Common myeloid progenitor, CD34-positive (primary cell): ENCODE results near the gene PAK2.
"Not testable (repeated sequence)": the region's sequence is repeated elsewhere in the genome, so short reads cannot be mapped to it uniquely, and the experiment has no call there.

ENCODE experiments used
- CTCF ChIA-PET: fragments of 350-600 bp; sonication (Branson Sonifier 250); formaldehyde crosslinking; loops from one replicate; lab custom pipeline; 2021; ENCODE audit warnings: antibody characterized with exemption; lab: Charles Lee
- POLR2A ChIA-PET: fragments of 350-600 bp; sonication (Branson Sonifier 250); formaldehyde crosslinking; loops from one replicate; lab custom pipeline; 2021; ENCODE audit warnings: antibody characterized with exemption; lab: Charles Lee
- DNase-seq, 3 donors: peaks; one replicate each; pipeline versions ENCODE4 v3.0.0 to v3.0.0-alpha.2; 2013
- H3K27ac ChIP-seq, 2 experiments: 1 replicate in 1 of 2; 2 replicates in 1 of 2; pipeline ENCODE4 v1.7.0; 2013; ENCODE audit warnings: inconsistent platforms in 2 of 2, low read length in 2 of 2, mild to moderate bottlenecking in 2 of 2, low read depth in 1 of 2, moderate library complexity in 1 of 2; ENCODE audit not compliant: severe bottlenecking in 2 of 2, insufficient read depth in 1 of 2, poor library complexity in 1 of 2
- H3K27me3 ChIP-seq, 5 experiments: replicated peaks in 2 of 5; 1 replicate in 3 of 5; 2 replicates in 2 of 5; pipeline versions ENCODE4 v1.6.1 to v1.7.0; 2013; ENCODE audit warnings: low read length in 4 of 5, mild to moderate bottlenecking in 2 of 5, moderate library complexity in 2 of 5, inconsistent platforms in 1 of 5; ENCODE audit not compliant: insufficient read depth in 5 of 5, control insufficient read depth in 4 of 5
- H3K36me3 ChIP-seq, 4 experiments: 1 replicate in 2 of 4; 2 replicates in 2 of 4; pipeline versions ENCODE4 v1.6.1 to v1.7.0; 2013; ENCODE audit warnings: low read length in 3 of 4, control low read depth in 1 of 4, mild to moderate bottlenecking in 1 of 4; ENCODE audit not compliant: control insufficient read depth in 4 of 4, insufficient read depth in 4 of 4
- H3K4me1 ChIP-seq, 4 experiments: 1 replicate in 3 of 4; 2 replicates in 1 of 4; pipeline versions ENCODE4 v1.6.1 to v1.7.1; 2013; ENCODE audit warnings: low read length in 3 of 4, mild to moderate bottlenecking in 3 of 4, control low read depth in 1 of 4, inconsistent platforms in 1 of 4, moderate library complexity in 1 of 4; ENCODE audit not compliant: control insufficient read depth in 4 of 4, insufficient read depth in 4 of 4; ENCODE audit errors: control extremely low read depth in 1 of 4
- H3K4me3 ChIP-seq, 7 experiments: 1 replicate in 4 of 7; 2 replicates in 3 of 7; pipeline versions ENCODE4 v1.5.1 to v1.7.0; 2013; ENCODE audit warnings: mild to moderate bottlenecking in 7 of 7, low read length in 6 of 7, moderate library complexity in 6 of 7, inconsistent platforms in 2 of 7, low read depth in 2 of 7, control low read depth in 1 of 7; ENCODE audit not compliant: insufficient read depth in 4 of 7, control insufficient read depth in 1 of 7; ENCODE audit errors: extremely low read depth in 1 of 7
- H3K9me3 ChIP-seq, 5 experiments: 1 replicate in 4 of 5; 2 replicates in 1 of 5; pipeline versions ENCODE4 v1.6.1 to v1.7.1; 2013; ENCODE audit warnings: low read length in 4 of 5, mild to moderate bottlenecking in 2 of 5, inconsistent platforms in 1 of 5, low read depth in 1 of 5, moderate library complexity in 1 of 5; ENCODE audit not compliant: control insufficient read depth in 4 of 5, insufficient read depth in 2 of 5; ENCODE audit errors: control extremely low read depth in 1 of 5
- WGBS: methylation state at CpG from one replicate; pipeline ENCODE4 v1.1.5; 2013; ENCODE audit not compliant: insufficient coverage; 5-methylcytosine and 5-hydroxymethylcytosine counted together

PAK2 gene

GRCh38 chr3:196736670-196737374, 2.8 kb upstream of the PAK2 start:
- no CpG with 5 or more reads among the region's 4 CpGs for WGBS
- peaks cover 0 to 12% (median 4%) of the 10 kb centered on the region in 4 experiments for H3K36me3 ChIP-seq
- no peak overlapping the region for H3K4me3 ChIP-seq
- no peak for DNase-seq
- no peaks in the 10 kb centered on the region for H3K9me3 ChIP-seq
- H3K4me1 ChIP-seq = peaks cover 6 to 16% (median 9%) of the 10 kb centered on the region in 4 experiments
- H3K27ac ChIP-seq = no peak overlapping the region
- no peaks in the 10 kb centered on the region for H3K27me3 ChIP-seq
- ChIA-PET CTCF (interaction anchor here (0.9 kb wide), 1 partner anchor 21 kb away, joined by 4 read pairs; no protein-coding TSS in a partner anchor), POLR2A (no interaction called here)

- Histone ChIP-seq H3K36me3 (peaks cover 0 to 12% (median 4%) of the 10 kb centered on the region in 4 experiments), H3K9me3 (no peaks in the 10 kb centered on the region), H3K4me1 (peaks cover 6 to 20% (median 13%) of the 10 kb centered on the region in 4 experiments), H3K27ac (no peak overlapping the region), H3K4me3 (no peak overlapping the region), H3K27me3 (no peaks in the 10 kb centered on the region)
- POLR2A ChIA-PET = no interaction called here
- 83% methylated on average over 6 of the region's 6 CpGs for WGBS
- no peak for DNase-seq
- CTCF ChIA-PET = interaction anchor here (0.6 to 0.9 kb wide), 3 partner anchors 22 to 215 kb away, joined by 3 to 4 read pairs (median 4); no protein-coding TSS in a partner anchor
Measured at GRCh38 chr3:196737655-196738054, 2.0 kb upstream of the PAK2 start.

- DNase-seq = peak; percentile 22 to 66 (median 55)
- peak overlapping the region; percentile 91 to 94 for H3K27ac ChIP-seq
- ChIA-PET POLR2A (interaction anchor here (0.6 to 1.1 kb wide), 2 partner anchors 128 to 310 kb away, joined by 4 read pairs; no protein-coding TSS in a partner anchor), CTCF (interaction anchor here (0.7 to 1.4 kb wide), 3 partner anchors 12 to 47 kb away, joined by 3 read pairs; no protein-coding TSS in a partner anchor)
- WGBS = 1% methylated on average over 16 of the region's 30 CpGs
- no peaks in the 10 kb centered on the region for H3K9me3 ChIP-seq
- H3K27me3 ChIP-seq = no peaks in the 10 kb centered on the region
- peaks cover 6 to 20% (median 13%) of the 10 kb centered on the region in 4 experiments for H3K4me1 ChIP-seq
- peak overlapping the region; percentile 76 to 99 (median 95) for H3K4me3 ChIP-seq
- H3K36me3 ChIP-seq = peaks cover 0 to 8% (median under 1%) of the 10 kb centered on the region in 4 experiments
Measured at GRCh38 chr3:196740481-196741248, 1.0 kb downstream of the PAK2 start.

- H3K27ac ChIP-seq = peak overlapping the region; percentile 91 to 94
- CTCF ChIA-PET = interaction anchor here (1.4 kb wide), 1 partner anchor 11 kb away, joined by 3 read pairs; no protein-coding TSS in a partner anchor
- 27% methylated on average over 3 of the region's 5 CpGs for WGBS
Measured at GRCh38 chr3:196741249-196741889, 1.7 kb downstream of the PAK2 start.

GRCh38 chr3:196743569-196743968, 3.9 kb downstream of the PAK2 start:
- DNase-seq, H3K27ac ChIP-seq, H3K9me3 ChIP-seq, POLR2A ChIA-PET, H3K27me3 ChIP-seq, H3K4me3 ChIP-seq: not testable (repeated sequence)
- Histone ChIP-seq H3K36me3 (peaks cover 8 to 15% (median 11%) of the 10 kb centered on the region in 4 experiments), H3K4me1 (peaks cover 6 to 20% (median 13%) of the 10 kb centered on the region in 4 experiments)
- no CpG with 5 or more reads among the region's 10 CpGs for WGBS
- CTCF ChIA-PET = interaction anchor here (0.6 kb wide), 1 partner anchor 257 kb away, joined by 3 read pairs; no protein-coding TSS in a partner anchor

More at GRCh38 chr3:196741249-196741889, 1.7 kb downstream of the PAK2 start:
- Histone ChIP-seq H3K9me3 (no peaks in the 10 kb centered on the region), H3K36me3 (peaks cover 0 to 11% (median under 1%) of the 10 kb centered on the region in 4 experiments), H3K4me1 (peaks cover 6 to 20% (median 13%) of the 10 kb centered on the region in 4 experiments), H3K4me3 (peak overlapping the region in 6 of 7 experiments; percentile 76 to 99 (median 96)), H3K27me3 (no peaks in the 10 kb centered on the region)
- POLR2A ChIA-PET = no interaction called here
- DNase-seq = peak in 1 of 3 donors; percentile 29

- H3K4me3 ChIP-seq = no peak overlapping the region
- H3K27me3 ChIP-seq = no peaks in the 10 kb centered on the region
- WGBS = 100% methylated on average over 1 of the region's 8 CpGs
- DNase-seq = peak in 2 of 3 donors; percentile 21 to 27
- H3K9me3 ChIP-seq = peaks cover 0 to 3% (median 0%) of the 10 kb centered on the region in 5 experiments
- ChIA-PET CTCF (no interaction called here), POLR2A (no interaction called here)
- H3K36me3 ChIP-seq = peaks cover 11 to 20% (median 19%) of the 10 kb centered on the region in 4 experiments
- H3K27ac ChIP-seq = no peak overlapping the region
- H3K4me1 ChIP-seq = peaks cover 2 to 10% (median 6%) of the 10 kb centered on the region in 4 experiments
Measured at GRCh38 chr3:196749125-196749524, 9.5 kb downstream of the PAK2 start.
